GM23248 (cell line): ENCODE measurements around the gene TTC28. TPM values are rescaled to one million over a fixed set of nuclear protein-coding genes. Genes with fewer than 3 reads are reported as not detected.
A peak's percentile ranks its signal among the peaks of the same experiment; 100 is the strongest.

Source experiments
- DNase-seq: peaks from one replicate; pipeline ENCODE4 v3.0.0-alpha.2; 2015
- H2AFZ ChIP-seq: fragments of 200-600 bp; sonication (generic); 2 replicates; pipeline ENCODE4 v1.6.1; 2016; ENCODE audit warnings: antibody characterized with exemption
- H3F3A ChIP-seq: fragments of 200-600 bp; sonication (generic); 2 replicates; pipeline ENCODE4 v1.6.1; 2016; ENCODE audit warnings: mild to moderate bottlenecking, antibody characterized with exemption, mixed run types; ENCODE audit not compliant: insufficient read depth
- H3K27ac ChIP-seq: fragments of 200-600 bp; sonication (generic); 2 replicates; pipeline ENCODE4 v1.5.1; 2016; ENCODE audit warnings: mild to moderate bottlenecking
- H3K27me3 ChIP-seq: fragments of 200-600 bp; sonication (generic); replicated peaks from 2 replicates; pipeline ENCODE4 v1.6.1; 2016; ENCODE audit warnings: mild to moderate bottlenecking; ENCODE audit not compliant: insufficient read depth
- H3K36me3 ChIP-seq: fragments of 200-600 bp; sonication (generic); 2 replicates; pipeline ENCODE4 v1.6.1; 2016; ENCODE audit warnings: low read depth, mild to moderate bottlenecking
- H3K4me1 ChIP-seq: fragments of 200-600 bp; sonication (generic); 2 replicates; pipeline ENCODE4 v1.6.1; 2016; ENCODE audit warnings: mild to moderate bottlenecking; ENCODE audit not compliant: insufficient read depth
- H3K4me2 ChIP-seq: fragments of 200-600 bp; sonication (generic); one replicate; pipeline ENCODE4 v1.6.1; 2016; ENCODE audit warnings: mild to moderate bottlenecking; ENCODE audit not compliant: unreplicated experiment
- H3K4me3 ChIP-seq: fragments of 200-600 bp; sonication (generic); 2 replicates; pipeline ENCODE4 v1.5.1; 2016; ENCODE audit warnings: mild to moderate bottlenecking
- H3K79me2 ChIP-seq: fragments of 200-600 bp; sonication (generic); 2 replicates; pipeline ENCODE4 v1.6.1; 2016; ENCODE audit warnings: mild to moderate bottlenecking; ENCODE audit not compliant: insufficient read depth
- H3K9ac ChIP-seq: fragments of 200-600 bp; sonication (generic); 2 replicates; pipeline ENCODE4 v1.6.1; 2016; ENCODE audit warnings: mild to moderate bottlenecking
- H3K9me2 ChIP-seq: fragments of 200-600 bp; sonication (generic); 2 replicates; pipeline ENCODE4 v1.6.1; 2016; ENCODE audit warnings: mixed run types, mild to moderate bottlenecking, moderate library complexity; ENCODE audit not compliant: insufficient read depth
- H3K9me3 ChIP-seq: fragments of 200-600 bp; sonication (generic); one replicate; pipeline ENCODE4 v1.6.1; 2017; ENCODE audit warnings: low read depth
- H4K20me1 ChIP-seq: fragments of 200-600 bp; sonication (generic); 2 replicates; pipeline ENCODE4 v1.6.0; 2016; ENCODE audit not compliant: insufficient read depth
- EZH2 ChIP-seq: fragments of 200-600 bp; sonication (generic); IDR thresholded peaks from 2 replicates; pipeline ENCODE4 v1.6.1; 2018; ENCODE audit warnings: antibody characterized with exemption, mild to moderate bottlenecking; ENCODE audit not compliant: insufficient read depth, poor library complexity, severe bottlenecking
- EZH2phosphoT487 ChIP-seq: fragments of 200-600 bp; sonication (generic); IDR thresholded peaks from 2 replicates; pipeline ENCODE4 v1.6.1; 2018; ENCODE audit warnings: antibody characterized with exemption, moderate library complexity, mild to moderate bottlenecking, low read depth; ENCODE audit not compliant: insufficient read depth
- WGBS, 2 experiments: methylation state at CpG; one replicate each; pipeline ENCODE4 v1.1.6; 2015 to 2017; ENCODE audit warnings: low lambda C conversion rate in 2 of 2, low coverage in 1 of 2; ENCODE audit errors: missing lambda C conversion rate in 2 of 2; 5-methylcytosine and 5-hydroxymethylcytosine counted together
- in situ Hi-C: fragments of 300-500 bp; cut with MboI; formaldehyde crosslinking; loops from 2 replicates; pipeline ENCODE4 v1.15.0; 2020
- polyA plus RNA-seq: library from polyadenylated mRNA; unstranded; fragments of >200 nt; fragmentation: Nextera tagmentation; extraction: Ambion mirVana; gene quantifications from 2 replicates; pipeline ENCODE4 v1.2.1, GENCODE V29; 2016
- total RNA-seq: library from RNA; depleted of rRNA; stranded (reverse); fragments of >200 nt; shearing (Covaris generic); gene quantifications from 2 replicates; pipeline ENCODE4 v1.2.3, GENCODE V29; 2014

Gene TTC28
- total and polyA plus RNA-seq, 2 experiments from 2014 or later, result 12.5 to 41.9 TPM

DNA sequence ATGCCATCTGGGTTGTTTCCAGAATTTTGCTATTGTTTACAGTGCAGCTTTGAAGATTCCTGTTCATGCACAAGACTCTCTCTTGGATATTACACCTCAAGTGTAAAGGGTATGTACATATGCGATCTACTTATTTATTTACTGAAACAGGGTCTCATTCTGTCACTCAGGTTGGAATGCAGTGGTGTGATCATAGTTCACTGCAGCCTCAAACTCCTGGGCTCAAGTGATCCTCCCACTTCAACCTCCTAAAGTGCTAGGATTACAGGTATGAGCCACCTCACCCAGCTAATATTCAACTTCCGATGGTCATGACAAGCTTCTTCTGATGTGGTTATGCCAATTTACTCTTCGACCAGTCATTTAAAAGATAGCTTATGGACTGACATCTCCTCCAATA is 602.5 kb downstream of the TTC28 start:
- in situ Hi-C loops, result no loop called here
- H3K4me2 ChIP-seq, result no peak overlapping the region
- peaks cover 13% of the 10 kb centered on the region; the same call in 1 of the 2 replicates for H3F3A ChIP-seq

DNA sequence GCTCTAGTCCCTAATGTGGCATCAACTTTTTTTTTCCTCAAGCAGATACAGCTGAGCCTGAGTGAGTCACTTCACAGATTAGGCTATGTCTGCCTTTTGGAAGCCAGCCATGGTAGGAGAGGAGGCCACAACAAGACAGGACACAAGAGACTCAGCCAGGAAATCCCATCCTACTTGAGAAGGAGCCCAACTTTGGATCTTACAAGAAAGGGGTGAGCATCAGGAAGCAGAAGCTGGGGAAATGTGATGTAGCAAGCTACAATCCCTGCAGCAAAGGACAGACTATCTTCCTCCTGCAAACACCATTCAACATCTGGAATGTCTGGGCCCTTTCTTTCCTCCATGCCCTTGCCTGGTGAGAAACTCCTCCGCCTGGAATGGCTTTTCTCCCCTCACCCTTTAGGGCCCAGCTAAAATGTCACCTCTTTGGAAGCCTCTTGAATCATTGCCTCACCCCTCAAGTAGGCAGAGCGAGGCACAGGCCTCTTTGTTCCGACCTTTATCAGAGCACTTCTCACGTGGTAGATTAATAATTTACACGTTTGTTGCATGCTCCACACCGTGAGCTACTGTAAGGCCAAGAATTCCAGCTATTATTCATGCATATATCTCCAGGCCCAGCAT is 604.2 kb downstream of the TTC28 start:
- WGBS, 2 experiments, result 63% methylated on average over 6 of the region's 6 CpGs
- no peak for TF ChIP-seq EZH2phosphoT487
- TF ChIP-seq EZH2, result no peak
- Histone ChIP-seq H3K4me1 (peaks cover 21% of the 10 kb centered on the region; the same call in 1 of the 2 replicates), H3K36me3 (no peaks in the 10 kb centered on the region), H4K20me1 (no peaks in the 10 kb centered on the region), H3K9me2 (no peaks in the 10 kb centered on the region), H3K4me3 (no peak overlapping the region), H3K79me2 (no peaks in the 10 kb centered on the region), H3F3A (peaks cover 13% of the 10 kb centered on the region; the same call in 1 of the 2 replicates), H3K9me3 (no peaks in the 10 kb centered on the region), H3K27me3 (no peaks in the 10 kb centered on the region), H3K9ac (no peak overlapping the region), H3K4me2 (peak overlapping the region; percentile 23), H3K27ac (peak overlapping the region; percentile 9; the same call in 1 of the 2 replicates), H2AFZ (no peak overlapping the region; the same call in 1 of the 2 replicates)
- in situ Hi-C loops, result no loop called here
- peak; percentile 90 for DNase-seq

More for the DNA sequence above, 602.5 kb downstream of the TTC28 start:
- no peak overlapping the region for H3K9ac ChIP-seq
- H3K4me1 ChIP-seq, result peaks cover 17% of the 10 kb centered on the region; the same call in 1 of the 2 replicates
- TF ChIP-seq EZH2, result no peak
- TF ChIP-seq EZH2phosphoT487, result no peak
- no peaks in the 10 kb centered on the region for H3K36me3 ChIP-seq
- no peaks in the 10 kb centered on the region for H3K79me2 ChIP-seq
- H3K27ac ChIP-seq, result no peak overlapping the region
- no peaks in the 10 kb centered on the region for H4K20me1 ChIP-seq
- H3K27me3 ChIP-seq, result no peaks in the 10 kb centered on the region
- H2AFZ ChIP-seq, result no peak overlapping the region
- H3K4me3 ChIP-seq, result no peak overlapping the region
- WGBS, 2 experiments, result 92 to 96% methylated on average over 3 of the region's 3 CpGs
- no peaks in the 10 kb centered on the region for H3K9me2 ChIP-seq
- H3K9me3 ChIP-seq, result no peaks in the 10 kb centered on the region
- DNase-seq, result no peak

DNA sequence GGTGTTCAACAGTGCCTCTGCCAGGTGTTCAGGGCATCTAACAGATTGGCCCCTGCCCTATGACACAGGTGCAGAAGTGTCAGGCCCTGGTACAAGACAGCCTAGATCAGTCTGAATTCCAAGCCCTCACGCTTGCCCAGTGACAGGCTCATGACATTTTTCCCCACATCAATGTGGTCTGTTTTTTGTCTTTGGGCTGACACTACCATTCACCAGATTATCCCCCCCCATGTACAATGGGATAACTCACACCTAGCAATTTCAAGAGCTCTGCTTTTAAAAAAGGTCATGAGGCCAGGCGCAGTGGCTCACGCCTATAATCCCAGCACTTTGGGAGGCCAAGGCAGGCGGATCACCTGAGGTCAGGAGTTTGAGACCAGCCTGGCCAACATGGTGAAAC is 605.1 kb downstream of the TTC28 start:
- Histone ChIP-seq H3K27ac (no peak overlapping the region), H4K20me1 (no peaks in the 10 kb centered on the region), H3K4me3 (no peak overlapping the region), H2AFZ (no peak overlapping the region), H3K4me1 (peaks cover 23% of the 10 kb centered on the region; the same call in 1 of the 2 replicates), H3K36me3 (no peaks in the 10 kb centered on the region), H3K9me2 (no peaks in the 10 kb centered on the region), H3K9me3 (no peaks in the 10 kb centered on the region), H3K9ac (no peak overlapping the region), H3K79me2 (no peaks in the 10 kb centered on the region), H3K27me3 (no peaks in the 10 kb centered on the region), H3F3A (peaks cover 13% of the 10 kb centered on the region; the same call in 1 of the 2 replicates), H3K4me2 (no peak overlapping the region)
- in situ Hi-C loops, result no loop called here
- WGBS, 2 experiments, result 98% methylated on average over 4 of the region's 4 CpGs
- no peak for DNase-seq
- no peak for TF ChIP-seq EZH2
- TF ChIP-seq EZH2phosphoT487, result no peak

DNA sequence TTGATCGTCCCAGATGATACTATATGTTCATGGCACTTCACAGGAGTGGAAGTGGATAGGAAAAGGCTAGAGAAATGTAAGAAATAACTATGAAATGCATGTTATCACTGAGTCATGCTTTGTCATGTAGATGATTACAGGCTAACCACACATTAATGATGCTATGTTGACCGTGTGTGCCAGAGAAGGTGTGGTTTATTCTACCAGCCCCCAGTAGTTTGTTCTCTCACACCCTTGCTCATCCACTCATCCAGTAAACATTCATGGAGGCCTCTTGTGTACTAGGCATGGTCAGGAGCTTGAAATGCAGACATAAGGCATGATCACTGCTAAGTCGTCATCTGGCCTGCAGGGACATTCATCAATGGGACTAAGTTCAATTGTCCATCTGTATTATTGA is 607.6 kb downstream of the TTC28 start:
- Histone ChIP-seq H3K79me2 (no peaks in the 10 kb centered on the region), H3K9ac (no peak overlapping the region), H3K9me2 (no peaks in the 10 kb centered on the region), H3K9me3 (no peaks in the 10 kb centered on the region), H3K36me3 (no peaks in the 10 kb centered on the region), H2AFZ (no peak overlapping the region), H3K27ac (no peak overlapping the region), H4K20me1 (no peaks in the 10 kb centered on the region), H3F3A (peaks cover 23% of the 10 kb centered on the region; the same call in 1 of the 2 replicates), H3K4me3 (no peak overlapping the region), H3K27me3 (no peaks in the 10 kb centered on the region), H3K4me1 (peaks cover 32% of the 10 kb centered on the region; the same call in 1 of the 2 replicates), H3K4me2 (no peak overlapping the region)
- TF ChIP-seq EZH2phosphoT487 (no peak), EZH2 (no peak)
- in situ Hi-C loops, result no loop called here
- peak; percentile 61 for DNase-seq
- WGBS, 2 experiments, result 78 to 81% methylated on average over 3 of the region's 3 CpGs
